Measurements from ENCODE around the gene GPR137B. TPM values are rescaled to one million over a fixed set of nuclear protein-coding genes. Genes with fewer than 3 reads are reported as not detected.

The GPR137B gene
- total and polyA plus RNA-seq, 10 donors: 5.2 to 54.8 (median 37.6) TPM

- Histone ChIP-seq H3K4me1 (peaks cover 0 to 1% (median 0%) of the 10 kb centered on the region in 6 donors), H3K27ac (no peak overlapping the region), H3K36me3 (no peaks in the 10 kb centered on the region), H3K9me3 (peaks cover 0 to 16% (median 0%) of the 10 kb centered on the region in 8 donors), H3K27me3 (replicated peaks in 1 of 7) (peaks cover 0 to 39% (median 0%) of the 10 kb centered on the region in 7 donors), H3K4me3 (no peak overlapping the region)
- WGBS, 5 donors: 49 to 100% (median 100%) methylated on average over 1 of the region's 1 CpG
- TF ChIP-seq CTCF (IDR thresholded peaks at IDR 0.05 in 8 of 11, conservative IDR thresholded peaks at IDR 0.05 in 3 of 11) (no peak), POLR2A (IDR thresholded peaks at IDR 0.05) (no peak), POLR2AphosphoS5 (IDR thresholded peaks at IDR 0.05) (no peak)
- no peak for DNase-seq
- intact Hi-C loops (cut with DNase I; ENCODE audit: low total_unique reads): no loop called here
These were observed 44.1 kb upstream of the GPR137B start for GRCh38 chr1:236098267-236098666.

GRCh38 chr1:236099355-236099974 is 42.9 kb upstream of the GPR137B start:
- peaks cover 0 to 36% (median 0%) of the 10 kb centered on the region in 7 donors for H3K27me3 ChIP-seq (replicated peaks in 1 of 7)
- intact Hi-C loops (cut with DNase I; ENCODE audit: low total_unique reads): no loop called here
- peak; percentile 65 for DNase-seq
- no peak for TF ChIP-seq POLR2A (IDR thresholded peaks at IDR 0.05)
- TF ChIP-seq POLR2AphosphoS5 (IDR thresholded peaks at IDR 0.05): no peak
- TF ChIP-seq CTCF (IDR thresholded peaks at IDR 0.05 in 8 of 11, conservative IDR thresholded peaks at IDR 0.05 in 3 of 11): no peak
- no peak overlapping the region for H3K4me3 ChIP-seq
- H3K36me3 ChIP-seq: no peaks in the 10 kb centered on the region
- H3K4me1 ChIP-seq: peaks cover 0 to 8% (median 2%) of the 10 kb centered on the region in 6 donors
- WGBS, 5 donors: 62 to 85% (median 73%) methylated on average over 10 to 12 of the region's 12 CpGs
- H3K9me3 ChIP-seq: peaks cover 0 to 16% (median 0%) of the 10 kb centered on the region in 8 donors
- H3K27ac ChIP-seq: no peak overlapping the region

GRCh38 chr1:236100799-236101198 is 41.5 kb upstream of the GPR137B start:
- H3K27me3 ChIP-seq (replicated peaks in 1 of 7): peaks cover 0 to 23% (median 0%) of the 10 kb centered on the region in 7 donors
- no peak overlapping the region for H3K4me3 ChIP-seq
- H3K4me1 ChIP-seq: peaks cover 0 to 8% (median 2%) of the 10 kb centered on the region in 6 donors
- no peaks in the 10 kb centered on the region for H3K36me3 ChIP-seq
- DNase-seq: no peak
- no peak overlapping the region for H3K27ac ChIP-seq
- intact Hi-C loops (cut with DNase I; ENCODE audit: low total_unique reads): loop anchor here (5.0 kb wide), 1 partner anchor 1287 kb away; no protein-coding TSS in a partner anchor
- 88 to 94% (median 92%) methylated on average over 15 of the region's 15 CpGs for WGBS, 5 donors
- no peak for TF ChIP-seq POLR2AphosphoS5 (IDR thresholded peaks at IDR 0.05)
- TF ChIP-seq CTCF (IDR thresholded peaks at IDR 0.05 in 8 of 11, conservative IDR thresholded peaks at IDR 0.05 in 3 of 11): no peak
- no peak for TF ChIP-seq POLR2A (IDR thresholded peaks at IDR 0.05)
- H3K9me3 ChIP-seq: peaks cover 0 to 13% (median 0%) of the 10 kb centered on the region in 8 donors
